ENCODE data around the gene ANKRD40CL. TPM values are rescaled to one million over a fixed set of nuclear protein-coding genes. Genes with fewer than 3 reads are reported as not detected.

The ANKRD40CL gene
- total and polyA plus RNA-seq, 4 donors: not detected

DNA sequence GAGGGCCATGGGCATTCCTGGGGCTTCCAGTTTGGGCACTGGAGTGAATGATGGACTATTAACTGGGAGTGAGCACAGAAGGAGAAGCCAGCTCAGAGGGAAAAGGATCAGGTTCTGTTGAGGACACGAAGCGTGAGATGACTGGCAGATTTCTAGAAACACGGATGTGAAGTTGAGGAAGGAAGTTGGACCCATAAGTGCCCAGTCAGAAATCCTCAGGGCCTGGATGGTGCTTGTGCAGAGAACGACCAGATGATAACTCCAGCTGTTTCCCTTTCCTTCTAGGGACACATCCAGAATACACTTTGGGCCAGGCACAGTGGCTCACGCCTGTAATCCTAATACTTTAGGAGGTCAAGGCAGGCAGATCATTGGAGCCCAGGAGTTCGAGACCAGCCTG lies 23.3 kb upstream of the ANKRD40CL start:
- peaks cover 2 to 6% (median 3%) of the 10 kb centered on the region in 4 donors for H3K4me1 ChIP-seq (ENCODE audit: control insufficient read depth in 4 of 4, insufficient read depth in 4 of 4, low read length in 3 of 4)
- H3K36me3 ChIP-seq (ENCODE audit: control insufficient read depth in 4 of 4, insufficient read depth in 3 of 4, low read depth in 1 of 4, low read length in 3 of 4): no peaks in the 10 kb centered on the region
- 74% methylated on average over 6 of the region's 6 CpGs for WGBS

DNA sequence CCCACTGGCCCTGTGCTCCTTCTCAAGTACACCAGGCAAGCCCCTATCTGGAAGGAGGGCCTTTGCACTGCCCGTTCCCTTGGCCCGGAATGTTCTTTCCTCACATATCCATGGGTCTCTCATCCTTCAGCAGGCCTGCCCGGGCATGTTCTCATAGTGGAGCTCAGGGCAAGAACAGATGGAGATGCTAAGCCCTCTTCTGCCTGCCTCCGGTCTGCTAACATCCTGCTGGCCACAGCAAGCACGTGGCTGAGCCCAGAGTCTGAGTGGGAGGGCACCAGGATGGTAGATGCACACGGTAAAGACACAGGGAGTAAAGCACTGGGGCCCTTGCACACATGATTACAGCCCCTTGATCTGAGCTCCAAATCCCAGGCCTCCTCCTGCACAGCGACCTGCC lies 19.8 kb upstream of the ANKRD40CL start:
- 92% methylated on average over 7 of the region's 7 CpGs for WGBS
- no peak for TF ChIP-seq GABPA (IDR thresholded peaks at IDR 0.05 in 1 of 2, conservative IDR thresholded peaks at IDR 0.05 in 1 of 2)
- TF ChIP-seq YY1 (IDR thresholded peaks at IDR 0.05): no peak
- TF ChIP-seq, protein P1, sequence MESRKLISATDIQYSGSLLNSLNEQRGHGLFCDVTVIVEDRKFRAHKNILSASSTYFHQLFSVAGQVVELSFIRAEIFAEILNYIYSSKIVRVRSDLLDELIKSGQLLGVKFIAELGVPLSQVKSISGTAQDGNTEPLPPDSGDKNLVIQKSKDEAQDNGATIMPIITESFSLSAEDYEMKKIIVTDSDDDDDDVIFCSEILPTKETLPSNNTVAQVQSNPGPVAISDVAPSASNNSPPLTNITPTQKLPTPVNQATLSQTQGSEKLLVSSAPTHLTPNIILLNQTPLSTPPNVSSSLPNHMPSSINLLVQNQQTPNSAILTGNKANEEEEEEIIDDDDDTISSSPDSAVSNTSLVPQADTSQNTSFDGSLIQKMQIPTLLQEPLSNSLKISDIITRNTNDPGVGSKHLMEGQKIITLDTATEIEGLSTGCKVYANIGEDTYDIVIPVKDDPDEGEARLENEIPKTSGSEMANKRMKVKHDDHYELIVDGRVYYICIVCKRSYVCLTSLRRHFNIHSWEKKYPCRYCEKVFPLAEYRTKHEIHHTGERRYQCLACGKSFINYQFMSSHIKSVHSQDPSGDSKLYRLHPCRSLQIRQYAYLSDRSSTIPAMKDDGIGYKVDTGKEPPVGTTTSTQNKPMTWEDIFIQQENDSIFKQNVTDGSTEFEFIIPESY (IDR thresholded peaks at IDR 0.05): no peak
- no peaks in the 10 kb centered on the region for H3K36me3 ChIP-seq (ENCODE audit: control insufficient read depth in 4 of 4, insufficient read depth in 3 of 4, low read depth in 1 of 4, low read length in 3 of 4)

More for the DNA sequence above, 23.3 kb upstream of the ANKRD40CL start:
- TF ChIP-seq GABPA (IDR thresholded peaks at IDR 0.05 in 1 of 2, conservative IDR thresholded peaks at IDR 0.05 in 1 of 2): no peak
- no peak for TF ChIP-seq YY1 (IDR thresholded peaks at IDR 0.05)
- TF ChIP-seq SP1 (IDR thresholded peaks at IDR 0.05): no peak
- no peak for TF ChIP-seq RXRA (IDR thresholded peaks at IDR 0.05)
- no peak for TF ChIP-seq FOXA2 (IDR thresholded peaks at IDR 0.05)
- TF ChIP-seq EGR1 (IDR thresholded peaks at IDR 0.05; ENCODE audit: low read depth in 2 of 2): no peak
- Histone ChIP-seq H3K27ac (ENCODE audit: low read depth in 1 of 2, low read length in 2 of 2) (no peak overlapping the region), H3K9me3 (ENCODE audit: control insufficient read depth in 4 of 4, low read length in 3 of 4) (no peaks in the 10 kb centered on the region), H3K27me3 (ENCODE audit: control insufficient read depth in 4 of 4, insufficient read depth in 4 of 4, low read length in 3 of 4) (no peaks in the 10 kb centered on the region), H3K9ac (ENCODE audit: low read depth in 1 of 2, low read length in 2 of 2) (no peak overlapping the region), H3K4me3 (ENCODE audit: low read depth in 1 of 3, low read length in 3 of 3) (no peak overlapping the region)
- no peak for DNase-seq (ENCODE audit: low spot score)

DNA sequence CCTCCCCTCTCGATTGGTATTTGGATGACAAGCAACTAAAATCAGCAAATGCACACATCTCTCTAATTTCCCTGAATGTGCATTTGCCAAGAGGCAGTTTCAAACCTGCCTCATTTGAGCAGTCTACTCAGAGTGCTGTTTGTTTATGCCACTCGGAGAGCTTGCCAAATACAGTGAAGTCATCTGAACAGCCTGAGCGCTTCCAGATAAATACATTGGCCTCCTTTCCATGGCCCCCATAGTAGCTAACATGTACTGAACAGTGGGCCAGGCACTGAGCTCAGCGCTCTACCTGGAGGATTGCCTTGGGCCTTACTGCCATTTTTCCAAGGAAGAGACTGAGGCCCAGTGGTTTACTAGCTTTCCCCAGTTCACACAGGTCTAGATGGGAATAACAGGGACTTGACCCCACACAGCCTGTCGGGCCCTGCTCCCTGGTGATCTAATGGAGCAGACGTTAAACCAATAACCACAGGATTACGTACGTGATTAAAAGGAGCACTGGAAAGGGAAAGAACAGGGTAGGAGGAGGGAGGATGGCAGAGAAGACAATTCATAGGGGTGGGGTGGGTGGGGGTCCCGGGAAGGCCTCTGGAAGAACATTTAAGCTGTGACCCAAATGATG lies 18.7 kb upstream of the ANKRD40CL start:
- no peak overlapping the region for H3K9ac ChIP-seq (ENCODE audit: low read depth in 1 of 2, low read length in 2 of 2)
- H3K4me1 ChIP-seq (ENCODE audit: control insufficient read depth in 4 of 4, insufficient read depth in 4 of 4, low read length in 3 of 4): peaks cover 3 to 11% (median 4%) of the 10 kb centered on the region in 4 donors
- TF ChIP-seq SP1 (IDR thresholded peaks at IDR 0.05) (peak; percentile 55), RAD21 (IDR thresholded peaks at IDR 0.05) (peak in 1 of 2 donors; percentile 57), HNF4A (conservative IDR thresholded peaks at IDR 0.05) (peak; percentile 22 to 36), JUND (IDR thresholded peaks at IDR 0.05) (peak in 1 of 2 donors; percentile 32)
- TF ChIP-seq, protein P2, sequence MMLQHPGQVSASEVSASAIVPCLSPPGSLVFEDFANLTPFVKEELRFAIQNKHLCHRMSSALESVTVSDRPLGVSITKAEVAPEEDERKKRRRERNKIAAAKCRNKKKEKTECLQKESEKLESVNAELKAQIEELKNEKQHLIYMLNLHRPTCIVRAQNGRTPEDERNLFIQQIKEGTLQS (IDR thresholded peaks at IDR 0.05): no peak
- H3K27ac ChIP-seq (ENCODE audit: low read depth in 1 of 2, low read length in 2 of 2): peak overlapping the region in 1 of 2 donors; percentile 5
- 57% methylated on average over 9 of the region's 9 CpGs for WGBS
- no peaks in the 10 kb centered on the region for H3K27me3 ChIP-seq (ENCODE audit: control insufficient read depth in 4 of 4, insufficient read depth in 4 of 4, low read length in 3 of 4)
- H3K4me3 ChIP-seq (ENCODE audit: low read depth in 1 of 3, low read length in 3 of 3): no peak overlapping the region
- DNase-seq (ENCODE audit: low spot score): no peak
- H3K9me3 ChIP-seq (ENCODE audit: control insufficient read depth in 4 of 4, low read length in 3 of 4): no peaks in the 10 kb centered on the region
- no peaks in the 10 kb centered on the region for H3K36me3 ChIP-seq (ENCODE audit: control insufficient read depth in 4 of 4, insufficient read depth in 3 of 4, low read depth in 1 of 4, low read length in 3 of 4)

More for the DNA sequence above, 19.8 kb upstream of the ANKRD40CL start:
- Histone ChIP-seq H3K9me3 (ENCODE audit: control insufficient read depth in 4 of 4, low read length in 3 of 4) (no peaks in the 10 kb centered on the region), H3K9ac (ENCODE audit: low read depth in 1 of 2, low read length in 2 of 2) (no peak overlapping the region), H3K4me1 (ENCODE audit: control insufficient read depth in 4 of 4, insufficient read depth in 4 of 4, low read length in 3 of 4) (peaks cover 3 to 11% (median 4%) of the 10 kb centered on the region in 4 donors), H3K27me3 (ENCODE audit: control insufficient read depth in 4 of 4, insufficient read depth in 4 of 4, low read length in 3 of 4) (no peaks in the 10 kb centered on the region), H3K4me3 (ENCODE audit: low read depth in 1 of 3, low read length in 3 of 3) (no peak overlapping the region), H3K27ac (ENCODE audit: low read depth in 1 of 2, low read length in 2 of 2) (no peak overlapping the region)
- DNase-seq (ENCODE audit: low spot score): no peak

DNA sequence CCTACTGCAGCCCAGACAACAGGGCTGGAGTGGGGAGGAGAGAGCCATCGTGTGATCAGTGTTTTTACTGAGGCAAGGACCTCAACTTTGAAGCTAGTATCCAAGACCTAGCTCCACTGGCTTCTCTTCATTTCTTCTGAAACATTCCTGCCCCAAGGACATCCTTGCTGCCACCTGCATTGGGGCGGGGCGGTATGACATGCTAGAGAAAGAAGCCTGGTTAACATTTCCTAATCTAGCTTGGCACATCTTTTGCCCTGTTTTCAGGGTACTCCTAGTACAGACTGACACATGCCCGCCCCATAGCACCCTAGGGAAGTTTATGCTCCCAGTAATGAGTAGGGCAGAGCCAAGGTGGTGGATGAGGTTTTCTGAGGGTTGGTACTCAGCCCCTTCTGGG lies 17.8 kb upstream of the ANKRD40CL start:
- Histone ChIP-seq H3K4me3 (ENCODE audit: low read depth in 1 of 3, low read length in 3 of 3) (no peak overlapping the region), H3K4me1 (ENCODE audit: control insufficient read depth in 4 of 4, insufficient read depth in 4 of 4, low read length in 3 of 4) (peaks cover 3 to 11% (median 4%) of the 10 kb centered on the region in 4 donors), H3K36me3 (ENCODE audit: control insufficient read depth in 4 of 4, insufficient read depth in 3 of 4, low read depth in 1 of 4, low read length in 3 of 4) (no peaks in the 10 kb centered on the region), H3K9ac (ENCODE audit: low read depth in 1 of 2, low read length in 2 of 2) (no peak overlapping the region), H3K27ac (ENCODE audit: low read depth in 1 of 2, low read length in 2 of 2) (no peak overlapping the region), H3K27me3 (ENCODE audit: control insufficient read depth in 4 of 4, insufficient read depth in 4 of 4, low read length in 3 of 4) (no peaks in the 10 kb centered on the region), H3K9me3 (ENCODE audit: control insufficient read depth in 4 of 4, low read length in 3 of 4) (no peaks in the 10 kb centered on the region)
- WGBS: 76% methylated on average over 4 of the region's 4 CpGs
- no peak for TF ChIP-seq HNF4A (conservative IDR thresholded peaks at IDR 0.05)
- TF ChIP-seq GABPA (IDR thresholded peaks at IDR 0.05 in 1 of 2, conservative IDR thresholded peaks at IDR 0.05 in 1 of 2): no peak
- TF ChIP-seq EGR1 (IDR thresholded peaks at IDR 0.05; ENCODE audit: low read depth in 2 of 2): no peak
- TF ChIP-seq RXRA (IDR thresholded peaks at IDR 0.05): no peak
- TF ChIP-seq TAF1 (conservative IDR thresholded peaks at IDR 0.05): no peak
- no peak for TF ChIP-seq FOXA2 (IDR thresholded peaks at IDR 0.05)
- TF ChIP-seq, protein P3, sequence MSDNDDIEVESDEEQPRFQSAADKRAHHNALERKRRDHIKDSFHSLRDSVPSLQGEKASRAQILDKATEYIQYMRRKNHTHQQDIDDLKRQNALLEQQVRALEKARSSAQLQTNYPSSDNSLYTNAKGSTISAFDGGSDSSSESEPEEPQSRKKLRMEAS (IDR thresholded peaks at IDR 0.05): no peak
- TF ChIP-seq, protein P1 (IDR thresholded peaks at IDR 0.05): no peak
- DNase-seq (ENCODE audit: low spot score): no peak

Data from liver (tissue), 9 donors.